HCT116 (cell line): ENCODE data around the gene HERC3. TPM values are rescaled to one million over a fixed set of nuclear protein-coding genes. Genes with fewer than 3 reads are reported as not detected.

Experiments used
- ATAC-seq: fragments of 200-7000 bp; cut with Tn5 transposase; 2 replicates; pipeline ENCODE4 v1.9.1; 2020; ENCODE audit warnings: mild to moderate bottlenecking, moderate library complexity
- BruUV-seq: library from RNA; stranded (reverse); fragments of 400-500 nt; replicated peaks from 2 replicates; lab custom pipeline; 2021; lab: Mats Ljungman, UMichigan
- CTCF ChIA-PET: fragments of 300-600 bp; sonication (Branson Sonifier 250); formaldehyde crosslinking; loops from one replicate; lab custom pipeline; 2021; ENCODE audit warnings: antibody characterized with exemption; lab: Charles Lee
- POLR2A ChIA-PET: fragments of 300-600, 350-600 bp; sonication (Branson Sonifier 250); formaldehyde crosslinking; loops from one replicate; lab custom pipeline; 2021; ENCODE audit warnings: antibody characterized with exemption; lab: Charles Lee
- RAD21 ChIA-PET, 2 experiments: fragments of 300-600 bp; sonication (Branson Sonifier 250); formaldehyde crosslinking; loops; one replicate each; lab custom pipeline; 2023; ENCODE audit warnings: low total read pairs in 2 of 2; ENCODE audit not compliant: uncharacterized antibody in 2 of 2, unreplicated experiment in 2 of 2, low non-redundant PET in 1 of 2; lab: Charles Lee
- DNase-seq: peaks from one replicate; pipeline ENCODE4 v3.0.0-alpha.2; 2010; ENCODE audit warnings: low read depth, low spot score
- H2AFZ ChIP-seq: fragments of 200-600 bp; shearing (Covaris generic), sonication (generic); 2 replicates; pipeline ENCODE4 v1.6.1; 2017; ENCODE audit warnings: low read depth, mixed run types, mixed read lengths, antibody characterized with exemption, low read length; ENCODE audit not compliant: poor library complexity, severe bottlenecking
- H3K27ac ChIP-seq: 2 replicates; pipeline ENCODE4 v1.5.1; 2012; ENCODE audit warnings: low read depth, low read length
- H3K27me3 ChIP-seq: fragments of 200-600 bp; sonication (generic); 2 replicates; pipeline ENCODE4 v1.6.1; 2016; ENCODE audit warnings: mixed run types, low read length, mixed read lengths; ENCODE audit not compliant: insufficient read depth
- H3K36me3 ChIP-seq, 2 experiments: fragments of 200-500 bp in 1 of 2; fragments of 200-600 bp in 1 of 2; sonication (Bioruptor generic) in 1 of 2; sonication (generic) in 1 of 2; 2 replicates each; pipeline versions ENCODE4 v1.5.1 to v1.6.1; 2014 to 2016; ENCODE audit warnings: low read length in 2 of 2, inconsistent platforms in 1 of 2, mixed read lengths in 1 of 2, mixed run types in 1 of 2; ENCODE audit not compliant: insufficient read depth in 2 of 2, control insufficient read depth in 1 of 2
- H3K4me1 ChIP-seq, 2 experiments: fragments of 200-600 bp in 1 of 2; sonication (generic) in 1 of 2; 2 replicates each; pipeline versions ENCODE4 v1.5.1 to v1.6.1; 2012 to 2017; ENCODE audit warnings: low read length in 2 of 2, inconsistent platforms in 1 of 2, mild to moderate bottlenecking in 1 of 2, mixed read lengths in 1 of 2, mixed run types in 1 of 2, moderate library complexity in 1 of 2; ENCODE audit not compliant: insufficient read depth in 2 of 2, control insufficient read depth in 1 of 2
- H3K4me2 ChIP-seq: fragments of 200-600 bp; sonication (generic); 2 replicates; pipeline ENCODE4 v1.6.1; 2017; ENCODE audit warnings: mixed run types, low read length, mixed read lengths
- H3K4me3 ChIP-seq, 2 experiments: fragments of 200-600 bp in 1 of 2; sonication (generic) in 1 of 2; replicated peaks in 1 of 2; 2 replicates each; pipeline ENCODE4 v1.5.1; 2011 to 2016; ENCODE audit warnings: low read length in 2 of 2, control low read depth in 1 of 2, low read depth in 1 of 2, mild to moderate bottlenecking in 1 of 2, mixed read lengths in 1 of 2, mixed run types in 1 of 2
- H3K79me2 ChIP-seq: fragments of 200-600 bp; sonication (generic); 2 replicates; pipeline ENCODE4 v1.6.1; 2017; ENCODE audit warnings: mild to moderate bottlenecking, mixed run types, low read length, moderate library complexity, mixed read lengths; ENCODE audit not compliant: insufficient read depth
- H3K9ac ChIP-seq: fragments of 200-600 bp; sonication (generic); 2 replicates; pipeline ENCODE4 v1.6.1; 2016; ENCODE audit warnings: low read length, mixed read lengths
- H3K9me2 ChIP-seq: fragments of 200-600 bp; sonication (generic), shearing (Covaris generic); 2 replicates; pipeline ENCODE4 v1.6.1; 2017; ENCODE audit warnings: mixed run types, mild to moderate bottlenecking, moderate library complexity; ENCODE audit not compliant: insufficient read depth
- H3K9me3 ChIP-seq, 2 experiments: fragments of 200-500 bp in 1 of 2; fragments of 200-600 bp in 1 of 2; sonication (Bioruptor generic) in 1 of 2; sonication (generic) in 1 of 2; 2 replicates each; pipeline ENCODE4 v1.6.1; 2014 to 2017; ENCODE audit warnings: low read length in 2 of 2, mixed read lengths in 2 of 2, inconsistent platforms in 1 of 2, low read depth in 1 of 2, mild to moderate bottlenecking in 1 of 2, mixed run types in 1 of 2, moderate library complexity in 1 of 2; ENCODE audit not compliant: control insufficient read depth in 1 of 2, insufficient read depth in 1 of 2
- H4K20me1 ChIP-seq: fragments of 200-600 bp; sonication (generic), shearing (Covaris generic); 2 replicates; pipeline ENCODE4 v1.6.1; 2017; ENCODE audit warnings: mixed run types, mild to moderate bottlenecking, moderate library complexity; ENCODE audit not compliant: insufficient read depth
- ATF3 ChIP-seq: IDR thresholded peaks from 2 replicates; pipeline ENCODE4 v1.6.1; 2012
- CBX3 ChIP-seq: IDR thresholded peaks from 2 replicates; pipeline ENCODE4 v1.6.1; 2012; ENCODE audit warnings: low read depth
- CEBPB ChIP-seq: IDR thresholded peaks from 2 replicates; pipeline ENCODE4 v1.6.1; 2012; ENCODE audit warnings: low read depth
- EGR1 ChIP-seq: IDR thresholded peaks from 2 replicates; pipeline ENCODE4 v1.6.1; 2012; ENCODE audit warnings: low read depth
- ELF1 ChIP-seq: IDR thresholded peaks from 2 replicates; pipeline ENCODE4 v1.6.1; 2012; ENCODE audit warnings: low read depth, borderline replicate concordance
- EZH2 ChIP-seq: fragments of 200-600 bp; sonication (generic); IDR thresholded peaks from 2 replicates; pipeline ENCODE4 v1.6.1; 2017; ENCODE audit warnings: antibody characterized with exemption, mixed run types
- FOSL1 ChIP-seq: IDR thresholded peaks from 2 replicates; pipeline ENCODE4 v1.6.1; 2012; ENCODE audit warnings: low read depth
- JUND ChIP-seq: IDR thresholded peaks from 2 replicates; pipeline ENCODE4 v1.6.1; 2012
- MAX ChIP-seq: IDR thresholded peaks from 2 replicates; pipeline ENCODE4 v1.6.1; 2012
- POLR2A ChIP-seq: IDR thresholded peaks from 2 replicates; pipeline ENCODE4 v1.7.0; 2011; ENCODE audit warnings: borderline replicate concordance; ENCODE audit not compliant: insufficient read depth, insufficient read length; ENCODE audit errors: extremely low read depth
- POLR2AphosphoS5 ChIP-seq: IDR thresholded peaks from 2 replicates; pipeline ENCODE4 v1.6.1; 2011; ENCODE audit warnings: mild to moderate bottlenecking, low read depth, low read length, moderate library complexity
- RAD21 ChIP-seq: IDR thresholded peaks from 2 replicates; pipeline ENCODE4 v1.6.1; 2012; ENCODE audit warnings: low read depth, mild to moderate bottlenecking
- SIN3A ChIP-seq: IDR thresholded peaks from 2 replicates; pipeline ENCODE4 v1.6.1; 2012; ENCODE audit warnings: low read depth
- SP1 ChIP-seq: IDR thresholded peaks from 2 replicates; pipeline ENCODE4 v1.6.1; 2012; ENCODE audit warnings: low read depth
- TCF7L2 ChIP-seq: IDR thresholded peaks from 2 replicates; pipeline ENCODE4 v1.7.0; 2011; ENCODE audit warnings: borderline replicate concordance, inconsistent platforms; ENCODE audit not compliant: insufficient read depth, insufficient read length; ENCODE audit errors: extremely low read depth
- YY1 ChIP-seq: IDR thresholded peaks from 2 replicates; pipeline ENCODE4 v1.6.1; 2011; ENCODE audit warnings: low read length, low read depth, moderate library complexity, mild to moderate bottlenecking; ENCODE audit not compliant: insufficient replicate concordance; ENCODE audit errors: extremely low read depth
- ZBTB33 ChIP-seq: IDR thresholded peaks from 2 replicates; pipeline ENCODE4 v1.6.1; 2011; ENCODE audit warnings: mild to moderate bottlenecking, low read length, moderate library complexity; ENCODE audit not compliant: insufficient replicate concordance; ENCODE audit errors: extremely low read depth
- ZFX ChIP-seq: fragments of 450-650 bp; IDR thresholded peaks from 2 replicates; pipeline ENCODE4 v1.6.1; 2017
- ZNF274 ChIP-seq: fragments of 200-500 bp; sonication (Bioruptor generic); IDR thresholded peaks from 2 replicates; pipeline ENCODE4 v1.6.1; 2014; ENCODE audit warnings: mild to moderate bottlenecking, low read depth, low read length, inconsistent platforms
- intact Hi-C: fragments of 100-400 bp; cut with micrococcal nuclease; formaldehyde crosslinking; loops from 2 replicates; pipeline ENCODE4 v1.10.0; 2022
- total RNA-seq: library from RNA; stranded (reverse); gene quantifications from one replicate; pipeline ENCODE4 v1.2.1, GENCODE V29; 2021; ENCODE audit not compliant: unreplicated experiment
- TF ChIP-seq, protein P1 (sequence below): IDR thresholded peaks from 2 replicates; pipeline ENCODE4 v1.6.1; 2012; ENCODE audit warnings: low read depth

The HERC3 gene
- total RNA-seq, 1 experiment from 2014 or later = 10.8 TPM

GRCh38 chr4:88702782-88703181, 110.5 kb downstream of the HERC3 start:
- ATAC-seq = no peak
- no peak for TF ChIP-seq YY1
- TF ChIP-seq ZFX = no peak
- no peak for TF ChIP-seq SIN3A
- TF ChIP-seq ZNF274 = no peak
- TF ChIP-seq JUND = no peak
- TF ChIP-seq TCF7L2 = no peak
- no peak for TF ChIP-seq EZH2
- TF ChIP-seq MAX = no peak
- TF ChIP-seq, protein P1, sequence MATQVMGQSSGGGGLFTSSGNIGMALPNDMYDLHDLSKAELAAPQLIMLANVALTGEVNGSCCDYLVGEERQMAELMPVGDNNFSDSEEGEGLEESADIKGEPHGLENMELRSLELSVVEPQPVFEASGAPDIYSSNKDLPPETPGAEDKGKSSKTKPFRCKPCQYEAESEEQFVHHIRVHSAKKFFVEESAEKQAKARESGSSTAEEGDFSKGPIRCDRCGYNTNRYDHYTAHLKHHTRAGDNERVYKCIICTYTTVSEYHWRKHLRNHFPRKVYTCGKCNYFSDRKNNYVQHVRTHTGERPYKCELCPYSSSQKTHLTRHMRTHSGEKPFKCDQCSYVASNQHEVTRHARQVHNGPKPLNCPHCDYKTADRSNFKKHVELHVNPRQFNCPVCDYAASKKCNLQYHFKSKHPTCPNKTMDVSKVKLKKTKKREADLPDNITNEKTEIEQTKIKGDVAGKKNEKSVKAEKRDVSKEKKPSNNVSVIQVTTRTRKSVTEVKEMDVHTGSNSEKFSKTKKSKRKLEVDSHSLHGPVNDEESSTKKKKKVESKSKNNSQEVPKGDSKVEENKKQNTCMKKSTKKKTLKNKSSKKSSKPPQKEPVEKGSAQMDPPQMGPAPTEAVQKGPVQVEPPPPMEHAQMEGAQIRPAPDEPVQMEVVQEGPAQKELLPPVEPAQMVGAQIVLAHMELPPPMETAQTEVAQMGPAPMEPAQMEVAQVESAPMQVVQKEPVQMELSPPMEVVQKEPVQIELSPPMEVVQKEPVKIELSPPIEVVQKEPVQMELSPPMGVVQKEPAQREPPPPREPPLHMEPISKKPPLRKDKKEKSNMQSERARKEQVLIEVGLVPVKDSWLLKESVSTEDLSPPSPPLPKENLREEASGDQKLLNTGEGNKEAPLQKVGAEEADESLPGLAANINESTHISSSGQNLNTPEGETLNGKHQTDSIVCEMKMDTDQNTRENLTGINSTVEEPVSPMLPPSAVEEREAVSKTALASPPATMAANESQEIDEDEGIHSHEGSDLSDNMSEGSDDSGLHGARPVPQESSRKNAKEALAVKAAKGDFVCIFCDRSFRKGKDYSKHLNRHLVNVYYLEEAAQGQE = no peak
- no peak for TF ChIP-seq ZBTB33
- TF ChIP-seq CEBPB = no peak
- TF ChIP-seq POLR2AphosphoS5 = no peak
- TF ChIP-seq ELF1 = no peak
- TF ChIP-seq EGR1 = no peak
- TF ChIP-seq FOSL1 = no peak
- TF ChIP-seq SP1 = no peak
- no peak for TF ChIP-seq RAD21
- no peak for TF ChIP-seq CBX3
- TF ChIP-seq ATF3 = no peak
- no peak for TF ChIP-seq POLR2A
- Histone ChIP-seq H3K27me3 (no peaks in the 10 kb centered on the region), H3K27ac (no peak overlapping the region), H3K4me2 (no peak overlapping the region), H4K20me1 (no peaks in the 10 kb centered on the region), H3K4me3 (no peak overlapping the region), H3K9ac (no peak overlapping the region), H3K9me3 (no peaks in the 10 kb centered on the region), H3K9me2 (no peaks in the 10 kb centered on the region), H3K36me3 (no peaks in the 10 kb centered on the region), H3K4me1 (peaks cover 0 to 5% of the 10 kb centered on the region in 2 experiments; a peak in 1 of 4 replicates), H3K79me2 (no peaks in the 10 kb centered on the region), H2AFZ (no peak overlapping the region)
- intact Hi-C loops = no loop called here
- ChIA-PET CTCF (no interaction called here), POLR2A (no interaction called here), RAD21 (no interaction called here)
- no TSS peak for BruUV-seq
- no peak for DNase-seq
